GM12865 (cell line): ENCODE results near the gene RYR3.

ENCODE experiments used
- DNase-seq: peaks from one replicate; pipeline ENCODE4 v3.0.0; 2010; ENCODE audit warnings: low read depth
- H3K4me3 ChIP-seq: 2 replicates; pipeline ENCODE4 v1.5.1; 2011; ENCODE audit warnings: mild to moderate bottlenecking, low read depth, low read length, control low read depth
- TF ChIP-seq, protein P1 (sequence below): IDR thresholded peaks from 2 replicates; pipeline ENCODE4 v1.5.1; 2011; ENCODE audit warnings: low read length, control low read depth, low read depth, inconsistent platforms; ENCODE audit not compliant: insufficient read depth; ENCODE audit errors: missing control alignments

The RYR3 gene

DNA sequence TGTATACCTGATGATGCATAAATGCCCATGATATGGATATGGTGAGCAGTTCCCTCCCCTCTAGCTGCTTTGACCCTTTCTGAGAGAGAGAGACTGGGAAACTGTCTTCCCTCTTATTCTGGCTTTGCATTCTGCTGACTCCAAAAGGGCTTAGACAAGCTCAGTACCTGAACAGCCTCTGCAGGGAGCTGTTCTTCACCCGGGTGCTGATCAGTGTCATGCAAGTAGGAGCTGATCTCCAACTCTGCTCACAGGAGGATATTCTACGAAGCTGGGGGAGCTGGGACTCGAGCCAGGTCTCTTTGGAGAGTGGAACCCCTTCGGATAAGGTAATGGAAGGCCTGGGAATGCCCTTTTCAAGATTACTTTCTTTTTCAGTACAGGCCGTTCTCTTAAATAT is 237.1 kb downstream of the RYR3 start:
- peak; percentile 37 for DNase-seq
- TF ChIP-seq, protein P1, sequence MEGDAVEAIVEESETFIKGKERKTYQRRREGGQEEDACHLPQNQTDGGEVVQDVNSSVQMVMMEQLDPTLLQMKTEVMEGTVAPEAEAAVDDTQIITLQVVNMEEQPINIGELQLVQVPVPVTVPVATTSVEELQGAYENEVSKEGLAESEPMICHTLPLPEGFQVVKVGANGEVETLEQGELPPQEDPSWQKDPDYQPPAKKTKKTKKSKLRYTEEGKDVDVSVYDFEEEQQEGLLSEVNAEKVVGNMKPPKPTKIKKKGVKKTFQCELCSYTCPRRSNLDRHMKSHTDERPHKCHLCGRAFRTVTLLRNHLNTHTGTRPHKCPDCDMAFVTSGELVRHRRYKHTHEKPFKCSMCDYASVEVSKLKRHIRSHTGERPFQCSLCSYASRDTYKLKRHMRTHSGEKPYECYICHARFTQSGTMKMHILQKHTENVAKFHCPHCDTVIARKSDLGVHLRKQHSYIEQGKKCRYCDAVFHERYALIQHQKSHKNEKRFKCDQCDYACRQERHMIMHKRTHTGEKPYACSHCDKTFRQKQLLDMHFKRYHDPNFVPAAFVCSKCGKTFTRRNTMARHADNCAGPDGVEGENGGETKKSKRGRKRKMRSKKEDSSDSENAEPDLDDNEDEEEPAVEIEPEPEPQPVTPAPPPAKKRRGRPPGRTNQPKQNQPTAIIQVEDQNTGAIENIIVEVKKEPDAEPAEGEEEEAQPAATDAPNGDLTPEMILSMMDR, result no peak

DNA sequence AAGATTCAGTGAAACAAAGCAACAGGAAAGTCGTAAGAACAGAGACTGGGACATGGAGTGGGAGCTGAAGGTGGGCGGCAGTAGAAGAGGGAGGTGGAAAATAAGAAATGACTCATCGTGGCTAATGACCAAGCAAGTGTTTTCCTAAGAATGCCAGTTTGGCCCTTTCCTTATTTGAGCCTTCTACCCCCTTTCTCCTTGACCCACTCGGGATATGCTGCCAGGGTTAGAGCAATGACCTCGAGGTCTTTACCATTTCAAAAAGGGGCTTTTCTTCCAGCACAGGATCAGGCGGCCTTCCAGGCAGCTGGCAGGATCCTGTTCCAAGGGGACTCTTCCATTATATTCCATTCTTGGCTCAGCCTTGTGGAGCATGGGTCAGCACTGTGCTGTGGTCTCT is 241.1 kb downstream of the RYR3 start:
- H3K4me3 ChIP-seq, result no peak overlapping the region
- TF ChIP-seq, protein P1, result no peak
- no peak for DNase-seq

More for the DNA sequence above, 237.1 kb downstream of the RYR3 start:
- H3K4me3 ChIP-seq, result no peak overlapping the region

DNA sequence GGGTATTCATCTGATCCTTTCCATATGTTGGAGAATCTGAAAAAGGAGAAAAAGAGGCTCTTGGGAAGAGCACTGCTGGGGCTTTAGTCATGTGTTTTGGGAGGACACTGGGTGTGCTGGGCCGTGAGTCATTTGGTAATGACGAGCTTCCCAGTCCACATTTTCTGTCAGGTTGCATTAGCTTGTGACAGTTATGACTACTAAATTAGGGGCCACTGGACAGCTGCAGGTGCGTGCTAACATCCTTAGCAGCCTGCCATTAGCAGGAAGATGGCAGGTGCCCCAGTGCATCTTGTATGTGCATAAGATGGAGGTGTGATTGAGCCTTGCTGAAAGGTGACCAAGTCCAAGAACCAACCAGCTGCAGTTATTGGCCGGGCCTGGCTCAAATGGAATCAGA is 242.4 kb downstream of the RYR3 start:
- TF ChIP-seq, protein P1, result no peak
- H3K4me3 ChIP-seq, result no peak overlapping the region
- DNase-seq, result no peak

DNA sequence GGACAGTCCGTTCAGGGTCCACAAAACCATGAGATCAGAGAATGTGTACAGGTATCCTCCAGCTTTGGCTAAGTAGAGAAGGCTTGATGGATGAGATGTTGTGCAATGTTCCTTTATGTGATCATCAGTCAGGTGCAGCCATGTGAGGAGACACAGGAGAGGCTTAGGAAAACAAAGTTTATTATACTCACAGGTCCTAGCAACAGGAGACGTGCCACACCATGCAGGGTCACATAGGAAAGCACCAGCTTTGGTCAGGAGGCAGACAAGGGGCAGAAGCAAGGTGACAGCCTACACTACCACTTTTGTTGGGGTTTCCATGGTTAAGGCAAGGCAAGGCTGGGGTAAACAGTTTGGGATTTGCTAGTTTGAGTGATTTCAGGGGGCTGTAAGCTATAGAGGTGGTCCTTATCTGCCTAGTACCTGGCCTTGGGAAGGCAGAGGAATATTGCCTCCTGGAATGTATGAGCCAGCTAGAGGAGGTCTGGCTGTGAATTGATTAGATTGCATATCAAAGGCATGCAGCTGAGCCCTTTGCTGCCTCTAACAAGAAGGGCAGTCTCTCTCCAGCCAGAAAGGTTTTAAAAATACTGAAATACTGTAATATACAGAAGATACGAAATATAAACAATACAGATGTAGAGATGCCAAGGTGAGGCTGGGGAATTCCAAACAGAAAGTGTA is 248.6 kb downstream of the RYR3 start:
- DNase-seq, result no peak
- no peak overlapping the region for H3K4me3 ChIP-seq
- TF ChIP-seq, protein P1, result no peak

DNA sequence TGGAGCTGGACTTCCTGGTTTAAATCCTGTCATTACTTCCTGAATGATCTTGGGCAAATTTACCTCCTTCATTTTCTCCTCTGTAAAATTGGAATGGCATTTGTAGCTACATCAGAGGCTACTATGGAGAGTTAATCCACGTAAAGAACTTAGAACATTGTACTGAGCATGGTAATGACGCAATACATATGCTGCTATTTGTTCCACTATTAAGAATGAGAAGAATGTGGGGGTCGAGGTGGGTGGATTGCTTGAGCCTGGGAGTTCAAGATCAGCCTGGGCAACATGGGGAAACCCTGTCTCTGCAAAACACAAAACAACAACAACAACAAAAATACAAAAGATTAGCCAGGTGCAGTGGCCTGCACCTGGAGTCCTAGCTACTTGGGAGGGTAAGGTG is 250.6 kb downstream of the RYR3 start:
- no peak overlapping the region for H3K4me3 ChIP-seq
- TF ChIP-seq, protein P1, result no peak
- no peak for DNase-seq

DNA sequence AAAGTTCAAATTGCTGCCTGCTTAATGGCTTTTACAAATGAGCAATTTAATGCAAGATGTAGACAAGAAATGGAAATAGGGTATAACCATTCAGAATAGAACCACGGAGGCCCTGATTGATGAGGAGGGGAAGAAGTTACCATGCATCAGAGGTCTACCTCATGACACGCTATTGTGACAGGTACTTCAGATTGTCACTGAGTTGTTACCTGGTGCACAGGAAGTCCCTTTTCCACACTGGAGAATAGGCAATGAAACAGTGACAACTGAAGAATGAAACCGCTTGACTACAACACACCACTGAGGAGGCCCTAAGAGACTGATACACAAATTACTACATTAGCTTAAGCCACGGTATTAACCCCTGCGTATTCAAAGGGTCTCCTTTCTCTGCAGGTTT is 251.2 kb downstream of the RYR3 start:
- no peak for DNase-seq
- TF ChIP-seq, protein P1, result no peak

DNA sequence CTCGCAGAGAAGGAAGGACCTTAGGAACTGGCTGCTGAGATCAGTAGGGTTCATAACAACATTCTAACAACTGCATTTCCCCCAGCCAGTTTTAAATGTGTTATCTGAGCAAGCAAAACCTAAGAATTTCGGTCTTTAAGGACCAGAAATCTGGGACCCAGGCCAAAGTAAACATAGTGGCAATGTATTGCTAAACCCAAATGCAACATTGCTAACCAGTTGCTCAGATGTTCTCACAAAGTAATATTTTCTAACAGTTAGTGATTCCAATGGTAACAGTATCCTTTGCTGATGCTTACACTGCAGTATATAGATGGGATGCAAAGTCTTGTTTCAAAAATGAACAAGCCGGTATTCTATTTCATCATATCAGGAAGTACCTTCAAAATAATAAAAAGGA is 254.3 kb downstream of the RYR3 start:
- H3K4me3 ChIP-seq, result no peak overlapping the region
- TF ChIP-seq, protein P1, result no peak
- DNase-seq, result no peak

More for the DNA sequence above, 251.2 kb downstream of the RYR3 start:
- no peak overlapping the region for H3K4me3 ChIP-seq
